ENCODE results near the gene SAFB2.

Gene SAFB2

DNA sequence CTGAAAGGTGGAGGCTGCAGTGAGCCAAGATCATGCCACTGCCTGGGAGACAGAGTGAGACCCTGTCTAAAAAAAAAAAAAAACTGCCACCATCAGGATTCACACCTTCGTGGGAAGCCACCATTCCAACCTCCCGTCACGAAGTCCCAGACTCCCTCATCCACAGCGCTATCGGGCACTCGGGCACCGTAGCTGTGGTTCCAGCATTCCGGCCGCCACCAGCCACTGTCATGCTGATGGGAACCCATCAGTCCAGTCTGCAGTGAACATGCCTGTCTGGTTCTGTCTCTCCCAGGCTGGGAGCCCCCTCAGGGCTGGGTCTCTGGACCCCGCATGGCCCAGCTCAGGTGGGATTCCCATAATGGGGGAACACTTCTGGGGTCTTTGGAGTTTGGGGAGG, 82.4 kb downstream of the SAFB2 start:
- Histone ChIP-seq H3K27me3 (replicated peaks; ENCODE audit: control insufficient read depth, insufficient read depth, low read length) (no peaks in the 10 kb centered on the region), H3K4me3 (replicated peaks; ENCODE audit: low read depth, low read length) (no peak overlapping the region), H3K36me3 (ENCODE audit: control insufficient read depth, insufficient read depth, low read length) (no peaks in the 10 kb centered on the region)
- no peak for DNase-seq (ENCODE audit: extremely low read depth, insufficient read length)
- TF ChIP-seq, protein P1, sequence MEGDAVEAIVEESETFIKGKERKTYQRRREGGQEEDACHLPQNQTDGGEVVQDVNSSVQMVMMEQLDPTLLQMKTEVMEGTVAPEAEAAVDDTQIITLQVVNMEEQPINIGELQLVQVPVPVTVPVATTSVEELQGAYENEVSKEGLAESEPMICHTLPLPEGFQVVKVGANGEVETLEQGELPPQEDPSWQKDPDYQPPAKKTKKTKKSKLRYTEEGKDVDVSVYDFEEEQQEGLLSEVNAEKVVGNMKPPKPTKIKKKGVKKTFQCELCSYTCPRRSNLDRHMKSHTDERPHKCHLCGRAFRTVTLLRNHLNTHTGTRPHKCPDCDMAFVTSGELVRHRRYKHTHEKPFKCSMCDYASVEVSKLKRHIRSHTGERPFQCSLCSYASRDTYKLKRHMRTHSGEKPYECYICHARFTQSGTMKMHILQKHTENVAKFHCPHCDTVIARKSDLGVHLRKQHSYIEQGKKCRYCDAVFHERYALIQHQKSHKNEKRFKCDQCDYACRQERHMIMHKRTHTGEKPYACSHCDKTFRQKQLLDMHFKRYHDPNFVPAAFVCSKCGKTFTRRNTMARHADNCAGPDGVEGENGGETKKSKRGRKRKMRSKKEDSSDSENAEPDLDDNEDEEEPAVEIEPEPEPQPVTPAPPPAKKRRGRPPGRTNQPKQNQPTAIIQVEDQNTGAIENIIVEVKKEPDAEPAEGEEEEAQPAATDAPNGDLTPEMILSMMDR (IDR thresholded peaks at IDR 0.05; ENCODE audit: insufficient read depth, low read length, poor library complexity, severe bottlenecking): no peak

DNA sequence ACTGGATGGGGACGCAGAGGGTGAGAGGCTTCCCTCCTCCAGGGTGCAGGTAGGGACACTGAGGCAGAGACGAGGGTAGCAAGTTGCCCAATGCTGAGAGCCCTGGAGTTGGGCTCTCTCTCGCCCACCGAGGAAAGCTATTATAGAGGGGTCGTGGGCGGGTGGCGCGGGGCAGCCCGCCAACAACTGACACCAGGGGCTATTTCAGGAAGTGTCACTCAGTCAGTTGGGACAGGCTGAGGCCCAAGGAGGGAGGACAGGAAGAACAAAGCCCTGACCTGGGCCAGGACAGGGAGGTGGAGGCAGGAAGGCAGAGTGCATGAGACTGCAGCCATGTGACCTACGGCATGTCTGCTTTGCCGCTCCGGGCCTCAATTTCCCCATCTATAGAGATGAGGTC, 84.7 kb downstream of the SAFB2 start:
- H3K4me3 ChIP-seq (replicated peaks; ENCODE audit: low read depth, low read length): no peak overlapping the region
- DNase-seq (ENCODE audit: extremely low read depth, insufficient read length): no peak
- no peaks in the 10 kb centered on the region for H3K27me3 ChIP-seq (replicated peaks; ENCODE audit: control insufficient read depth, insufficient read depth, low read length)
- TF ChIP-seq, protein P1 (IDR thresholded peaks at IDR 0.05; ENCODE audit: insufficient read depth, low read length, poor library complexity, severe bottlenecking): no peak
- H3K36me3 ChIP-seq (ENCODE audit: control insufficient read depth, insufficient read depth, low read length): no peaks in the 10 kb centered on the region
